PC-9 (cell line): ENCODE data around the gene AKAP6.

Experiments
- CTCF ChIP-seq: fragments of 200-600 bp; sonication (generic); conservative IDR thresholded peaks from 2 replicates; pipeline ENCODE4 v1.6.1; 2017; ENCODE audit warnings: mixed run types, antibody characterized with exemption, mild to moderate bottlenecking, moderate library complexity
- EZH2 ChIP-seq: fragments of 200-600 bp; sonication (generic); IDR thresholded peaks from 2 replicates; pipeline ENCODE4 v1.8.0; 2017; ENCODE audit warnings: antibody characterized with exemption, low read depth

DNA sequence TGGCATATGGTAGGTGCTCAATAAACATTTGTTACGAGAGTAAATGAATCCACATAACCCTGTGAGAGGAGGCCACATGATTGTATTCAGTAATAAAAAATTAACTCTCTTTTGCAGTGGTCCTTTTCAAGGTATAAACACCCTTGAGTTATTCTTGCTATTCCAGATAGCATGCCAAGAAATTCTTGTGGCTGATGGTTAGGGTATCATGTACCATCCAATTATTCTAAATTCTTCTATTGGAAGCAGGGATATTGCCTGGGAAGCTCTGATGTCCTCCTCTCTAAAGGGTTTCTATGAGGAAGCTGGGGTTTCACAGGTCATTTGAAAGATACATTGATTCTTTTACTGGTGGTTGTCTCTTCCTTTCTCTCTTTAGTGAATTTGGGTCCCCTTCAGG lies 10.1 kb downstream of the AKAP6 start:
- no peak for TF ChIP-seq CTCF
- no peak for TF ChIP-seq EZH2
